ENCODE data around the gene NXPH1.

The NXPH1 gene

GRCh38 chr7:8433477-8434289 is at the start of gene NXPH1:
Gene NXPH1 (plus strand): TSS chr7:8433609.
- no peak for DNase-seq (ENCODE audit: low spot score)

- no peak for DNase-seq (ENCODE audit: low spot score)
Measured at GRCh38 chr7:8384901-8385300, 48.5 kb upstream of the NXPH1 start.

DNA sequence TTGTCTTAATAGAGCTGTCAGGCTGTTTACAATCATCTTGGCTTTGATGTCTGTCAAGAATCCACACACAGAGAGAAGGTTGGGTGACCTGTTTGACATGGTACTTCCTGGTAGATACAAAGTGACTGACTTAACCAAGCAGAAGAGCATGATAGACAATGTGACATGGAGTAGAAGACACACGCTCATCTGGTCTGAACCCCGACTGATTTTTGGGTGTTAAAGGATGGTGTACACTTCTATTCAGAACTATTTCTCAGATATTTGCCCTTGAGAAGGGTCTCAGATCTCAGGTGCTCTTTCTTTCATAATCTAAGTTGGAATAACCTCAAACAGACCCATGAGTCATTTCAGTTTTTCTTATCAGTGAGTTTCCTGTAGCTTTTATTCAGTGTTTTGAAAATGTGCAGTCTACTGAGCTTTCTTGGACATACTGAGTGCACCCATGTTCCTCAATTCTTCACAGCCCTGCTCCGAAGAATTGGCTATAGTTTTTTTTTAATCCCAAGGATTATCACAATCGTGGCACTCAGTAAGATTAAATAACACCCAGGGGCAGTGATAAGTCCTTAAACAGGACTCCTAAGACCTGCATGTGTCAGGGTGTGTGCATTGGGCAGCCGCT is 46.4 kb upstream of the NXPH1 start:
- no peak for DNase-seq (ENCODE audit: low spot score)

GRCh38 chr7:8387551-8388256 is 45.7 kb upstream of the NXPH1 start:
- DNase-seq (ENCODE audit: low spot score), result no peak

DNA sequence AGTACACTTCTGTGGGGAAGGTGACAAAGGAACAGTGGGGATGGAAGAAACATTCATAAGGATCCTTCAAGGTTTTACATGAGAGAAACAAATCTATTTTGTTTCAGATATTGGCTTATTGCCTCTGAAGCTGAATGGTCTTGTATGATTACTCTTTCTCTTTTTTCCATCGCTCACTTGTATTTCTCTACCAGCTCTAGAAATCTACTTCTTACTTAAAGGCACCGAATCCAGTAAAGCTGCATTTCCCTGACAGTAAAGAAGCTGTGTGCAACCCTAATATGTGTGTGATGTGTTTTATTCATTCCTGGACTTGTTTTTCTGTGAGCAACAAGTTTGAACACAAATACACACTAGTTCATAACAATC is 45.2 kb upstream of the NXPH1 start:
- DNase-seq (ENCODE audit: low spot score), result no peak

- DNase-seq (ENCODE audit: low spot score), result no peak
Measured at GRCh38 chr7:8389593-8390261, 43.7 kb upstream of the NXPH1 start.

DNA sequence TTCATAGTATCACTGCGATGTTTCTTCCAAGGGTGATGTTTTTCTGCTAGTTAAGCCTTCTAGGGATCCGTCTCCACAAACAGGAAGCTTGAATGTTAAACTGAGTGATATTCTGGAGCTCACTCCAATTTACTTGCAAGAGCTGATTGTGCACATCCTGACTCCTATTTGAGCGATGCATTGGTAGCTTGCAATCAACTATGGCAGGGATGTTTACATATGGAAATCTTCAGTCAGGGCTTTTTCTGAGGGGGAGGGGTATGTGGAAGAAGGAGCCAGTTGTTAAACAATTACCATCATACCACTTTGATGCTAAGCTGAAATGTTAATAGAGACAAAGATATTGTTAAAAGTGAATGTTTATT is 43.2 kb upstream of the NXPH1 start:
- DNase-seq (ENCODE audit: low spot score), result no peak

- DNase-seq (ENCODE audit: low spot score), result no peak
Measured at GRCh38 chr7:8391353-8392062, 41.9 kb upstream of the NXPH1 start.

GRCh38 chr7:8396294-8396693 is 37.1 kb upstream of the NXPH1 start:
- no peak for DNase-seq (ENCODE audit: low spot score)

- DNase-seq (ENCODE audit: low spot score), result no peak
Measured at GRCh38 chr7:8408871-8409270, 24.5 kb upstream of the NXPH1 start.

DNA sequence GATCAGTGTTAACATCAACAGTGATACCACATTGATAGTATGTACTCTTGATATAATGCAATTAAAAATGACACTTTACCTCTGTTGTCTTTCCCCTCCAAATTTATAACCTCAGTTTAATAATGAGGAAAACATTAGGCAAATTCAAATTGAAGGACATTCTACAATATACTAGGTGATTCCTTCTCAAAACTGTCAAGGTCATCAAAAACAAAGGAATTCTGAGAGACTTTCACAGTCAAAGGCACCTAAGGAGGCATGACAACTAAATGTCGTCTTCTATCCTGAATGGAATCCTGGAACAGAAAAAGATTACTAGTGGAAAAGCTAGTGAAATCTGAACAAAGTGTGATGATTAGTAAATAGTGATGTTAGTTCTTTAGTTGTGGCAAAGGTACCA is 22.3 kb upstream of the NXPH1 start:
- DNase-seq (ENCODE audit: low spot score), result no peak

GRCh38 chr7:8413600-8413999 is 19.8 kb upstream of the NXPH1 start:
- DNase-seq (ENCODE audit: low spot score), result no peak

DNA sequence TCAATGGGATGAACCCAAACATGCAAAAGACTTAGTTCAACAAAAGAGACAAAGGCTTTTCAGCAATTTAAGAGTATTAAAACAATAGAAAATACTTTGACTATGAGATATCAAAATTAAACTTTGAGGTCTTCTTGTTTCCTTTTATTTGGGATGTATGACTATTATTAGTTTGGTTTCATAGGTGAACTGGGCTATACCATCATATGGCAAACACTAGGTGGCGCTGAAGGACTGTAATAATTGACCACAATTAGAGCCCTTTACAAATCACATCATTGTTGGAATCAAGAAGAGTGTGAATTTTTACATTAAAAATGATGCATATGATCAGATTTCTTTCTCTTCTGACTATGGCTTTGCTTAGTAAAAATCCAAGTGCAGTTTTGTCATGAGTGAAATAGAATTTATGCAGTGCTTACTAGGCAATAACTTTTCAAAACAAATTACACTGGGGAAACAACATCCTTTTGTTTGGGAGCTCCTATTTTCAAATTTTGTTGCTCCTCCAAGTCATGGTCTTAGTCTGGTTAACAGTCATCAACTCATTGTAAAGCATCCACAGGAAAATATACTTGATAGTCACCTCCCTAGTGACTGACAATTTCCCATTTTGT is 14.7 kb upstream of the NXPH1 start:
- peak; percentile 82 for DNase-seq (ENCODE audit: low spot score)

DNA sequence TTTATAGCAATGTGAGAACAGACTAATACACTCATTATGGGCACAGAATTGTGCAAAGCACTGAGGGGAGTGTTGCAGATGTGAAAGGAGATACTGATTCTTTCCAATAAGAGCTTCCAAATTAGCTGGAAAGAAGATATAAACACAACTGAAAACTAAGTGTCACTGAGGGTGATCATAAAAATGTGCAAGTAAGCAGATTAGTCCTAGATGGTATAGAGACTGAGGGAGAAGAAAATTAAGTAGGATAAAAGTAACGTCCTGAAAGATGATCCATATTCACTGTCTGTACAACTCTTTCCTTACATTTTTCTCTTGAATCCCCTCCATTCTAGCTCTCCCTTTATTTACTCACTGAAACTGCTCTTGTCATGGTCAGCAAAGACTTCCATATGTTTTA is 11.2 kb upstream of the NXPH1 start:
- DNase-seq (ENCODE audit: low spot score), result no peak

DNA sequence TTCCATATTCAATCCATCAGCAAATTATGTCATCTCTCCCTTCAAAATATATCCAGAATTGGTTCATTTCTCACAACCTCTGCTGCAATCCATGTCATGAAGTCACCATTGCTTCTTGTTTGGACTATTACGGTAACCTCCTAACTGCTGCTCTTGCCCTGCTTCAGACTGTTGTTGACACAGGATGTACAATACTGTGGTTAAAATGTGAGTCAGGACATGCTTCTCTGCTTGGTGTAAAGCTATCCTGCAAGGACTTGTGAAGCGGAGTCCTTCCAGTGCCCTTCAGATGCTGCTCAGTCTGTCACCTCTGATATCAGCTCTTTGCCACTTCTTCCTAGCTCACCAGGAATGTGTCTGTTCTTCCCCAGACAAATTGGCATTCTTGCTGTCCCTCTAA is 10.4 kb upstream of the NXPH1 start:
- DNase-seq (ENCODE audit: low spot score), result no peak

GRCh38 chr7:8425223-8425622 is 8.2 kb upstream of the NXPH1 start:
- DNase-seq (ENCODE audit: low spot score), result no peak

GRCh38 chr7:8430643-8431042 is 2.8 kb upstream of the NXPH1 start:
- DNase-seq (ENCODE audit: low spot score), result no peak

GRCh38 chr7:8434290-8435002 is 1.0 kb downstream of the NXPH1 start:
- DNase-seq (ENCODE audit: low spot score), result no peak

GRCh38 chr7:8435095-8435494 is 1.7 kb downstream of the NXPH1 start:
- no peak for DNase-seq (ENCODE audit: low spot score)

- no peak for DNase-seq (ENCODE audit: low spot score)
Measured at GRCh38 chr7:8435590-8436545, 2.5 kb downstream of the NXPH1 start.
